MM.1S (cell line): ENCODE data around the gene PTHLH.

ENCODE experiments used
- DNase-seq: peaks from one replicate; pipeline ENCODE4 v3.0.0-alpha.2; 2015
- H2AFZ ChIP-seq: fragments of 300-600 bp; sonication (generic); 2 replicates; pipeline ENCODE4 v1.6.0; 2016; ENCODE audit warnings: antibody characterized with exemption, low read length
- H3F3A ChIP-seq: fragments of 300-600 bp; sonication (generic); 2 replicates; pipeline ENCODE4 v1.6.1; 2016; ENCODE audit warnings: mild to moderate bottlenecking, antibody characterized with exemption, low read length, moderate library complexity, mixed read lengths; ENCODE audit not compliant: insufficient read depth
- H3K27ac ChIP-seq: fragments of 300-600 bp; sonication (generic); 2 replicates; pipeline ENCODE4 v1.5.1; 2016; ENCODE audit warnings: mild to moderate bottlenecking, low read length
- H3K27me3 ChIP-seq: fragments of 300-600 bp; sonication (generic); replicated peaks from 2 replicates; pipeline ENCODE4 v1.6.0; 2016; ENCODE audit warnings: low read length; ENCODE audit not compliant: insufficient read depth
- H3K36me3 ChIP-seq: fragments of 300-600 bp; sonication (generic); replicated peaks from 2 replicates; pipeline ENCODE4 v1.6.1; 2016; ENCODE audit warnings: mild to moderate bottlenecking, low read length, mixed read lengths; ENCODE audit not compliant: insufficient read depth
- H3K4me1 ChIP-seq: fragments of 300-600 bp; sonication (generic); 2 replicates; pipeline ENCODE4 v1.6.1; 2016; ENCODE audit warnings: low read length, mixed read lengths
- H3K4me2 ChIP-seq: fragments of 300-600 bp; sonication (generic); 2 replicates; pipeline ENCODE4 v1.6.0; 2016; ENCODE audit warnings: low read depth, low read length
- H3K4me3 ChIP-seq: fragments of 300-600 bp; sonication (generic); 2 replicates; pipeline ENCODE4 v1.5.1; 2016; ENCODE audit warnings: low read length, mixed read lengths
- H3K79me2 ChIP-seq: fragments of 300-600 bp; sonication (generic); 2 replicates; pipeline ENCODE4 v1.6.1; 2016; ENCODE audit warnings: mixed run types, low read length, mixed read lengths
- H3K9ac ChIP-seq: fragments of 300-600 bp; sonication (generic); 2 replicates; pipeline ENCODE4 v1.6.1; 2016; ENCODE audit warnings: low read length, mixed read lengths
- H3K9me2 ChIP-seq: fragments of 300-600 bp; sonication (generic); replicated peaks from 2 replicates; pipeline ENCODE4 v1.6.1; 2016; ENCODE audit warnings: mild to moderate bottlenecking, low read length, mixed read lengths; ENCODE audit not compliant: insufficient read depth
- H3K9me3 ChIP-seq: fragments of 300-600 bp; sonication (generic); replicated peaks from 2 replicates; pipeline ENCODE4 v1.6.1; 2016; ENCODE audit warnings: mild to moderate bottlenecking, low read length, mixed read lengths; ENCODE audit not compliant: insufficient read depth
- H4K20me1 ChIP-seq: fragments of 300-600 bp; sonication (generic); 2 replicates; pipeline ENCODE4 v1.6.1; 2016; ENCODE audit warnings: mild to moderate bottlenecking, low read length, moderate library complexity, mixed read lengths; ENCODE audit not compliant: insufficient read depth
- CTCF ChIP-seq: fragments of 300-600 bp; sonication (generic); IDR thresholded peaks from 2 replicates; pipeline ENCODE4 v1.5.1; 2016; ENCODE audit warnings: antibody characterized with exemption, low read length, mixed read lengths
- EZH2 ChIP-seq: fragments of 300-600 bp; sonication (generic); optimal IDR thresholded peaks from 2 replicates; pipeline ENCODE3; 2017; ENCODE audit warnings: low read depth, mild to moderate bottlenecking, antibody characterized with exemption, low read length, mixed read lengths
- EZH2phosphoT487 ChIP-seq: fragments of 300-600 bp; sonication (generic); IDR thresholded peaks from 2 replicates; pipeline ENCODE4 v1.6.1; 2018; ENCODE audit warnings: antibody characterized with exemption, low read length

Gene PTHLH

GRCh38 chr12:27960821-27961220 is 11.7 kb downstream of the PTHLH start:
- H3F3A ChIP-seq: no peaks in the 10 kb centered on the region
- H3K79me2 ChIP-seq: no peaks in the 10 kb centered on the region
- no peaks in the 10 kb centered on the region for H3K9me2 ChIP-seq
- no peak overlapping the region for H3K9ac ChIP-seq
- H4K20me1 ChIP-seq: no peaks in the 10 kb centered on the region
- H3K4me3 ChIP-seq: no peak overlapping the region
- no peak overlapping the region for H2AFZ ChIP-seq
- H3K27me3 ChIP-seq: no peaks in the 10 kb centered on the region
- no peaks in the 10 kb centered on the region for H3K9me3 ChIP-seq
- DNase-seq: no peak
- TF ChIP-seq EZH2phosphoT487 (no peak), EZH2 (no peak), CTCF (no peak)
- no peaks in the 10 kb centered on the region for H3K4me1 ChIP-seq
- H3K36me3 ChIP-seq: no peaks in the 10 kb centered on the region
- no peak overlapping the region for H3K4me2 ChIP-seq
- H3K27ac ChIP-seq: no peak overlapping the region

DNA sequence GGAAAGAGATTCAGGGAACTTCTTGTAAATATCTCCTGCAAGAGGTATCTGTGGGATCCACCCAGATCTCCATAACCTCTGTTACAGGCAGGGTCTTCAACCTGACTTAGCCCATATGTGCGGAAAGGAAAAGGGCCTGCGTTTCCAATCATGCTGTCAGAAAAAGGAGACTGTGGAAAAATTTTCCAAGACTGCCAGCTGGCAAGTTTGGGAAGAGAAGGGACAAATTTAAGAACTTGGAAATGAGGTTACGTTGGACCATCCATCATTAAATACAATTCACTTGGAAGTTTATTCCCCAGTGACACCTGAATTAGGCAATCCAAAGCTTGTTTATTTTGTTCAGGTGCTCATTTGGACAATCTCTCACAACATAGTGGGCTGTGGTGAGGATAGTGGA is 13.9 kb downstream of the PTHLH start:
- Histone ChIP-seq H3K36me3 (no peaks in the 10 kb centered on the region), H3K4me3 (no peak overlapping the region), H4K20me1 (no peaks in the 10 kb centered on the region), H3K27me3 (no peaks in the 10 kb centered on the region), H3K9ac (no peak overlapping the region), H3K4me1 (no peaks in the 10 kb centered on the region), H3K9me2 (no peaks in the 10 kb centered on the region), H3K4me2 (no peak overlapping the region), H3K27ac (no peak overlapping the region), H3F3A (no peaks in the 10 kb centered on the region), H3K9me3 (no peaks in the 10 kb centered on the region), H3K79me2 (no peaks in the 10 kb centered on the region), H2AFZ (no peak overlapping the region)
- DNase-seq: no peak
- TF ChIP-seq EZH2phosphoT487 (no peak), EZH2 (no peak), CTCF (no peak)

DNA sequence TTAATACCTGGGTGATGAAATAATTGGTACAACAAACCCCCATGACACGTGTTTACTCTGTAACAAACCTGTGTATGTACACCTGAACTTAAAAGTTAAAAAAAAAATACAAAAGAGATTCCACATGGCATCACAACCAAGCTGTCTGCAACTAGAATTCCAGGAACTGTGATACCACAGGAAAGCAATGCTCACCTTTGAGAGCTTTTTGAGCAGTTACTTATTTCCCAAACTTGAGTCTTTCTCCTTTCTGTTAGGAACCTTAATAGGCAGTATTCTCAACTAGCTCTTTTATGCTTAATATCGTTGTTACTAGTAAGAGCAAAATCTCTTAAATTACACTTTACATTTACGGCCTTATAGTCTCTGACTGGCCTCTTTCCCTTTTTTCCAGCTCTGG is 15.2 kb downstream of the PTHLH start:
- no peak for TF ChIP-seq EZH2phosphoT487
- no peak for TF ChIP-seq EZH2
- TF ChIP-seq CTCF: no peak

GRCh38 chr12:27953817-27954216 is 18.7 kb downstream of the PTHLH start:
- Histone ChIP-seq H3K9me3 (no peaks in the 10 kb centered on the region), H2AFZ (no peak overlapping the region), H3K27me3 (no peaks in the 10 kb centered on the region), H3K36me3 (no peaks in the 10 kb centered on the region), H3F3A (no peaks in the 10 kb centered on the region), H3K4me2 (no peak overlapping the region), H3K9me2 (no peaks in the 10 kb centered on the region), H3K27ac (no peak overlapping the region), H3K79me2 (no peaks in the 10 kb centered on the region), H3K9ac (no peak overlapping the region), H4K20me1 (no peaks in the 10 kb centered on the region), H3K4me3 (no peak overlapping the region), H3K4me1 (no peaks in the 10 kb centered on the region)
- no peak for DNase-seq
- no peak for TF ChIP-seq EZH2
- no peak for TF ChIP-seq CTCF
- no peak for TF ChIP-seq EZH2phosphoT487

More for the DNA sequence above, 15.2 kb downstream of the PTHLH start:
- no peak for DNase-seq
- Histone ChIP-seq H2AFZ (no peak overlapping the region), H3K4me3 (no peak overlapping the region), H3K36me3 (no peaks in the 10 kb centered on the region), H3K9me2 (no peaks in the 10 kb centered on the region), H3F3A (no peaks in the 10 kb centered on the region), H3K27me3 (no peaks in the 10 kb centered on the region), H3K79me2 (no peaks in the 10 kb centered on the region), H3K9ac (no peak overlapping the region), H4K20me1 (no peaks in the 10 kb centered on the region), H3K9me3 (no peaks in the 10 kb centered on the region), H3K4me2 (no peak overlapping the region), H3K4me1 (no peaks in the 10 kb centered on the region), H3K27ac (no peak overlapping the region)
